Heart right ventricle (tissue), 16 donors: ENCODE measurements around the gene TRMU. TPM values are rescaled to one million over a fixed set of nuclear protein-coding genes. Genes with fewer than 3 reads are reported as not detected.

ENCODE experiments used
- ATAC-seq, 8 donors: fragments of 200-7000 bp; cut with Tn5 transposase; one replicate each; pipeline ENCODE4 v1.9.1; 2020; ENCODE audit warnings: mild to moderate bottlenecking in 8 of 8, moderate library complexity in 8 of 8, moderate number of reproducible peaks in 1 of 8
- DNase-seq, 2 donors: peaks; one replicate each; pipeline ENCODE4 v3.0.0-alpha.2; 2020
- H3K27ac ChIP-seq, 10 donors: fragments of 200-600 bp; sonication (generic) in 2 of 10; one replicate each; pipeline versions ENCODE4 v1.5.0 to v1.8.0; 2020 to 2022; ENCODE audit warnings: mild to moderate bottlenecking in 3 of 10
- H3K27me3 ChIP-seq, 7 donors: fragments of 200-600 bp; one replicate each; pipeline ENCODE4 v1.8.0; 2021 to 2022; ENCODE audit warnings: mild to moderate bottlenecking in 2 of 7
- H3K36me3 ChIP-seq, 9 donors: fragments of 200-600 bp; sonication (generic) in 1 of 9; one replicate each; pipeline versions ENCODE4 v1.5.0 to v1.8.0; 2020 to 2022; ENCODE audit warnings: mild to moderate bottlenecking in 2 of 9
- H3K4me1 ChIP-seq, 9 donors: fragments of 200-600 bp; sonication (generic) in 1 of 9; one replicate each; pipeline versions ENCODE4 v1.5.0 to v1.8.0; 2020 to 2022; ENCODE audit warnings: mild to moderate bottlenecking in 4 of 9
- H3K4me3 ChIP-seq, 10 donors: fragments of 200-600 bp; sonication (generic) in 2 of 10; one replicate each; pipeline versions ENCODE4 v1.5.0 to v1.8.0; 2020 to 2022; ENCODE audit warnings: mild to moderate bottlenecking in 7 of 10, moderate library complexity in 2 of 10
- H3K9me3 ChIP-seq, 11 donors: fragments of 200-600 bp in 10 of 11; sonication (generic) in 2 of 11; one replicate each; pipeline versions ENCODE4 v1.5.0 to v1.8.0; 2013 to 2022; ENCODE audit warnings: mild to moderate bottlenecking in 2 of 11, control low read depth in 1 of 11, moderate library complexity in 1 of 11
- WGBS, 2 donors: extraction: QIAGEN DNeasy Blood & Tissue Kit; methylation state at CpG; one replicate each; pipeline ENCODE4 v1.1.7; 2013; ENCODE audit warnings: inconsistent platforms in 1 of 2; 5-methylcytosine and 5-hydroxymethylcytosine counted together
- intact Hi-C, 10 donors: fragments of 100-400 bp; cut with DNase I; formaldehyde crosslinking; loops; one replicate each; pipeline versions ENCODE4 v1.11.1 to v1.14.2; 2022
- polyA plus RNA-seq, 2 donors: library from polyadenylated mRNA; stranded (reverse); fragments of 200-250 nt; gene quantifications; one replicate each; pipeline ENCODE4 v1.2.3, GENCODE V29; 2013
- total RNA-seq, 10 donors: library from RNA; stranded (reverse); fragmentation: NEBNext Ultra II Directional in 3 of 10; extraction: Animal tissue kit (Norgen Biotek cat#: 25700) in 3 of 10; gene quantifications; one replicate each; pipeline versions ENCODE4 v1.2.1 to v1.2.4, GENCODE V29; 2021 to 2023
- TF ChIP-seq, protein P1 (sequence below), 9 donors: fragments of 200-600 bp; sonication (generic) in 2 of 9; IDR thresholded peaks; one replicate each; pipeline versions ENCODE4 v1.5.0 to v1.8.0; 2021 to 2022; ENCODE audit warnings: antibody characterized with exemption in 9 of 9, mild to moderate bottlenecking in 5 of 9, moderate library complexity in 1 of 9
- donor health status: Arrhythmogenic right ventricular cardiomyopathy.
- donor health status: ischemic (EF 13 %, LVEDD 7.1; RV severe dilation, severe dysfunction).
- donor health status: healthy with polysubstance abuse.
- donor health status: DM: no; HTN: yes; CAD: no.
- donor health status: DM: no; HTN: no; CAD: no.
- donor health status: ischemic (EF 25% LVEDD 6.9; RV normal size, moderate dysfunction).
- donor health status: ischemic (EF 25% LVEDD 5.7; RV mildly dilated, moderate dysfunction).
- donor health status: healthy.
- donor health status: DM: yes; HTN: yes; CAD: no.
- donor health status: Ischemic cardiomyopathy.
- donor health status: ischemic (EF 35%, LVEDD 5.7; RV mildly dilated, moderate dysfunction).
- donor health status: nonischemic (EF 11% LVEDD 7.7; RV severe dilation, severe dysfunction).
- donor health status: DM: yes; HTN: yes; CAD: no.
- donor health status: PGD.
- donor health status: ischemic (EF 29% LVEDD 5.4; RV normal size, mild dysfunction).
- donor health status: nonischemic (EF 23%, LVEDD 6.1; RV moderate dilation, normal function).

TRMU gene
- total and polyA plus RNA-seq, 12 donors = 22.1 to 80.5 (median 31.1) TPM

DNA sequence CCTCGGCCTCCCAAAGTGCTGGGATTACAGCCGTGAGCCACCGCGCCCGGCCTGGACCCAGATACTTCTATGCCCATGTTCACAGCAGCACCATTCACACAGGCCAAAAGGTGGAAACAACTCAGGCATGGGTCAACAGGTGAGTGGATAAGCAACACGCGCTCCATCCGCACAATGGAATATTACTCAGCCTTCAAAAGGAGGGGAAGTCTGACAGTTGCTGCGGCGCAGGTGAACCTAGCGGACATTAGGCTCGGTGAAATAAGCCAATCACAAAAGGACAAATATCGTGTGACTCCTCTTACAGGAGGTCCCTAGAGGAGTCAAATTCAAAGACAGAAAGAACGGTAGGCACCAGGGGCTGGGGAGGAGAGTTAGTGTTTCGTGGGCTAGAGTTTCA lies 47.0 kb downstream of the TRMU start:
- Histone ChIP-seq H3K9me3 (no peaks in the 10 kb centered on the region), H3K36me3 (no peaks in the 10 kb centered on the region), H3K27ac (no peak overlapping the region), H3K27me3 (no peaks in the 10 kb centered on the region), H3K4me1 (peaks cover 0 to 7% (median 0%) of the 10 kb centered on the region in 9 donors), H3K4me3 (no peak overlapping the region)
- DNase-seq (no peak), ATAC-seq (no peak)
- WGBS, 2 donors = 89 to 90% methylated on average over 15 of the region's 15 CpGs
- intact Hi-C loops = no loop called here
- TF ChIP-seq, protein P1, sequence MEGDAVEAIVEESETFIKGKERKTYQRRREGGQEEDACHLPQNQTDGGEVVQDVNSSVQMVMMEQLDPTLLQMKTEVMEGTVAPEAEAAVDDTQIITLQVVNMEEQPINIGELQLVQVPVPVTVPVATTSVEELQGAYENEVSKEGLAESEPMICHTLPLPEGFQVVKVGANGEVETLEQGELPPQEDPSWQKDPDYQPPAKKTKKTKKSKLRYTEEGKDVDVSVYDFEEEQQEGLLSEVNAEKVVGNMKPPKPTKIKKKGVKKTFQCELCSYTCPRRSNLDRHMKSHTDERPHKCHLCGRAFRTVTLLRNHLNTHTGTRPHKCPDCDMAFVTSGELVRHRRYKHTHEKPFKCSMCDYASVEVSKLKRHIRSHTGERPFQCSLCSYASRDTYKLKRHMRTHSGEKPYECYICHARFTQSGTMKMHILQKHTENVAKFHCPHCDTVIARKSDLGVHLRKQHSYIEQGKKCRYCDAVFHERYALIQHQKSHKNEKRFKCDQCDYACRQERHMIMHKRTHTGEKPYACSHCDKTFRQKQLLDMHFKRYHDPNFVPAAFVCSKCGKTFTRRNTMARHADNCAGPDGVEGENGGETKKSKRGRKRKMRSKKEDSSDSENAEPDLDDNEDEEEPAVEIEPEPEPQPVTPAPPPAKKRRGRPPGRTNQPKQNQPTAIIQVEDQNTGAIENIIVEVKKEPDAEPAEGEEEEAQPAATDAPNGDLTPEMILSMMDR (IDR thresholded peaks at IDR 0.05) = no peak

DNA sequence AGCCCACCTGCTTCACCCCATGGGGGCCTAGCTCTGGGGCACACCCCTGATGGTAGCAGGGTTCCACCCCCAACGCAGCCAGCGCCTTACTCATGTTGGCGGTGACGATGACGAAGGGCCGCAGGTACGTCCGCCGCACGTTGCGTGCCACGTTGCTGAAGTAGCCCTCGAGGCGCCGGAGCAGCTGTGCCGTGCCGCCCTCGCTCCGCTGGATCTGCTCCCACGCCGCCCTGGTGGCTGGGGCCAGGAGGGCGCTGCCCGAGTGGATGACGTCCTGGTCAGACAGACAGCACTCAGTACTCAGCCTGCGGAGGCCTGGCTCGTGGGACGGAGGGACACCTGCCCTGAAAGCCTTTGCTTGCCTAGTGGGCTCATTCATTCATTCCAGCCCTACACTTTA lies 50.8 kb downstream of the TRMU start:
- Histone ChIP-seq H3K27me3 (no peaks in the 10 kb centered on the region), H3K27ac (no peak overlapping the region), H3K36me3 (no peaks in the 10 kb centered on the region), H3K4me1 (peaks cover 0 to 7% (median 0%) of the 10 kb centered on the region in 9 donors), H3K4me3 (no peak overlapping the region), H3K9me3 (no peaks in the 10 kb centered on the region)
- intact Hi-C loops = no loop called here
- WGBS, 2 donors = 93 to 94% methylated on average over 27 of the region's 27 CpGs
- DNase-seq (no peak), ATAC-seq (no peak)
- TF ChIP-seq, protein P1 (IDR thresholded peaks at IDR 0.05) = no peak

DNA sequence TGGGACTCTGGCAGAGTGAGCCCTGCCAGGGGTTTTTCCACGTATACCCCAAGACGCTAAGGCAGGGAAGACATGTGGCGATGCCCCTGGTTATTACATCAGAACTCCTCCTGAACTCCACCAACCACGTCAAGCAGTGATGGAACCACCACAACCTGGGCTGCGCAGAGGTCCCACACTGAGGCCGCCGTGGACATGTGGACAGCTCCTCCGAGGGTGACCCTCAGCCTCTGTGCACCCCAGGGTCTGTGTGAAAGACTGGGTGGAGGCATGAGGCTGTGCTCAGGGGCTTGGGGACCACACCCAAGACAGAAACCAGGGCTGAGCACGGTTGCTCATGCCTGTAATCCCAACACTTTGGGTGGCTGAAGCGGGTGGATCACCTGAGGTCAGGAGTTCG lies 52.2 kb downstream of the TRMU start:
- DNase-seq = no peak
- intact Hi-C loops = no loop called here
- Histone ChIP-seq H3K27me3 (no peaks in the 10 kb centered on the region), H3K9me3 (no peaks in the 10 kb centered on the region), H3K36me3 (no peaks in the 10 kb centered on the region), H3K4me3 (no peak overlapping the region), H3K27ac (no peak overlapping the region), H3K4me1 (peaks cover 0 to 7% (median 0%) of the 10 kb centered on the region in 9 donors)
- WGBS, 2 donors = 91 to 96% methylated on average over 11 of the region's 11 CpGs
- ATAC-seq = no peak
- TF ChIP-seq, protein P1 (IDR thresholded peaks at IDR 0.05) = no peak

DNA sequence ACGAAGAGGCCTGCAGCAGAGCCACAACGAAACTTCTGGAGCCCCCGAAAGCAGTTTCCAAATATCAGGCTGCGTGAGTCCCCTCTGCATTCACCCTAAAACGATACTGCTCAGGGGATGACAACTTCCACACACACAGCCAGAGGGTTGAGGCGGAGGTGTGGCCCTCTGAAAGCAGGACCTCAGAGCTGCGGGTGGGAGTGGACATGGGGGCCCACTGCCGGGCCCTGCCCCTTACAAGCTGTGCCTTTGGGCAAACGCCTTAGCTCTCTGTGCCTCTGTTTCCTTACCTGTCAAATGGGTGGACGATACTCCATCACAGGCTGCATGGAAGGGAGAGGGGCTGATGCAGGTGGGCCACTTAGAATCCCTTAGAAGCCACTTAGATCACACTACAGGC lies 53.1 kb downstream of the TRMU start:
- TF ChIP-seq, protein P1 (IDR thresholded peaks at IDR 0.05) = no peak
- no peak for ATAC-seq
- H3K9me3 ChIP-seq = no peaks in the 10 kb centered on the region
- WGBS, 2 donors = 88 to 91% methylated on average over 10 of the region's 10 CpGs
- DNase-seq = no peak
- no peak overlapping the region for H3K4me3 ChIP-seq
- peaks cover 0 to 7% (median 0%) of the 10 kb centered on the region in 9 donors for H3K4me1 ChIP-seq
- intact Hi-C loops = no loop called here
- H3K27me3 ChIP-seq = no peaks in the 10 kb centered on the region
- H3K27ac ChIP-seq = no peak overlapping the region
- H3K36me3 ChIP-seq = no peaks in the 10 kb centered on the region
